MM.1S (cell line): ENCODE data around the gene POLR2F.

Experiments used
- DNase-seq: peaks from one replicate; pipeline ENCODE4 v3.0.0-alpha.2; 2015
- H2AFZ ChIP-seq: fragments of 300-600 bp; sonication (generic); 2 replicates; pipeline ENCODE4 v1.6.0; 2016; ENCODE audit warnings: antibody characterized with exemption, low read length
- H3F3A ChIP-seq: fragments of 300-600 bp; sonication (generic); 2 replicates; pipeline ENCODE4 v1.6.1; 2016; ENCODE audit warnings: mild to moderate bottlenecking, antibody characterized with exemption, low read length, moderate library complexity, mixed read lengths; ENCODE audit not compliant: insufficient read depth
- H3K27ac ChIP-seq: fragments of 300-600 bp; sonication (generic); 2 replicates; pipeline ENCODE4 v1.5.1; 2016; ENCODE audit warnings: mild to moderate bottlenecking, low read length
- H3K27me3 ChIP-seq: fragments of 300-600 bp; sonication (generic); replicated peaks from 2 replicates; pipeline ENCODE4 v1.6.0; 2016; ENCODE audit warnings: low read length; ENCODE audit not compliant: insufficient read depth
- H3K36me3 ChIP-seq: fragments of 300-600 bp; sonication (generic); replicated peaks from 2 replicates; pipeline ENCODE4 v1.6.1; 2016; ENCODE audit warnings: mild to moderate bottlenecking, low read length, mixed read lengths; ENCODE audit not compliant: insufficient read depth
- H3K4me1 ChIP-seq: fragments of 300-600 bp; sonication (generic); 2 replicates; pipeline ENCODE4 v1.6.1; 2016; ENCODE audit warnings: low read length, mixed read lengths
- H3K4me2 ChIP-seq: fragments of 300-600 bp; sonication (generic); 2 replicates; pipeline ENCODE4 v1.6.0; 2016; ENCODE audit warnings: low read depth, low read length
- H3K4me3 ChIP-seq: fragments of 300-600 bp; sonication (generic); 2 replicates; pipeline ENCODE4 v1.5.1; 2016; ENCODE audit warnings: low read length, mixed read lengths
- H3K79me2 ChIP-seq: fragments of 300-600 bp; sonication (generic); 2 replicates; pipeline ENCODE4 v1.6.1; 2016; ENCODE audit warnings: mixed run types, low read length, mixed read lengths
- H3K9ac ChIP-seq: fragments of 300-600 bp; sonication (generic); 2 replicates; pipeline ENCODE4 v1.6.1; 2016; ENCODE audit warnings: low read length, mixed read lengths
- H3K9me2 ChIP-seq: fragments of 300-600 bp; sonication (generic); replicated peaks from 2 replicates; pipeline ENCODE4 v1.6.1; 2016; ENCODE audit warnings: mild to moderate bottlenecking, low read length, mixed read lengths; ENCODE audit not compliant: insufficient read depth
- H3K9me3 ChIP-seq: fragments of 300-600 bp; sonication (generic); replicated peaks from 2 replicates; pipeline ENCODE4 v1.6.1; 2016; ENCODE audit warnings: mild to moderate bottlenecking, low read length, mixed read lengths; ENCODE audit not compliant: insufficient read depth
- H4K20me1 ChIP-seq: fragments of 300-600 bp; sonication (generic); 2 replicates; pipeline ENCODE4 v1.6.1; 2016; ENCODE audit warnings: mild to moderate bottlenecking, low read length, moderate library complexity, mixed read lengths; ENCODE audit not compliant: insufficient read depth
- CTCF ChIP-seq: fragments of 300-600 bp; sonication (generic); IDR thresholded peaks from 2 replicates; pipeline ENCODE4 v1.5.1; 2016; ENCODE audit warnings: antibody characterized with exemption, low read length, mixed read lengths
- EZH2 ChIP-seq: fragments of 300-600 bp; sonication (generic); optimal IDR thresholded peaks from 2 replicates; pipeline ENCODE3; 2017; ENCODE audit warnings: low read depth, mild to moderate bottlenecking, antibody characterized with exemption, low read length, mixed read lengths
- EZH2phosphoT487 ChIP-seq: fragments of 300-600 bp; sonication (generic); IDR thresholded peaks from 2 replicates; pipeline ENCODE4 v1.6.1; 2018; ENCODE audit warnings: antibody characterized with exemption, low read length

POLR2F gene

GRCh38 chr22:37979782-37980181 lies 26.3 kb downstream of the POLR2F start:
- Histone ChIP-seq H3K4me2 (no peak overlapping the region), H3K4me3 (no peak overlapping the region), H4K20me1 (no peaks in the 10 kb centered on the region), H3K79me2 (no peaks in the 10 kb centered on the region), H3K9ac (no peak overlapping the region), H3K9me2 (no peaks in the 10 kb centered on the region), H3K4me1 (no peaks in the 10 kb centered on the region), H3F3A (no peaks in the 10 kb centered on the region), H3K9me3 (no peaks in the 10 kb centered on the region), H3K36me3 (no peaks in the 10 kb centered on the region), H3K27me3 (no peaks in the 10 kb centered on the region), H3K27ac (no peak overlapping the region), H2AFZ (no peak overlapping the region)
- no peak for DNase-seq
- TF ChIP-seq CTCF (no peak), EZH2 (no peak), EZH2phosphoT487 (no peak)

- no peaks in the 10 kb centered on the region for H3F3A ChIP-seq
- H3K4me2 ChIP-seq, result no peak overlapping the region
- no peaks in the 10 kb centered on the region for H4K20me1 ChIP-seq
- H3K4me3 ChIP-seq, result no peak overlapping the region
- no peaks in the 10 kb centered on the region for H3K79me2 ChIP-seq
- H3K4me1 ChIP-seq, result no peaks in the 10 kb centered on the region
- H3K27me3 ChIP-seq, result no peaks in the 10 kb centered on the region
- no peak overlapping the region for H3K27ac ChIP-seq
- H2AFZ ChIP-seq, result no peak overlapping the region
- TF ChIP-seq EZH2phosphoT487 (no peak), CTCF (no peak), EZH2 (no peak)
- H3K9ac ChIP-seq, result no peak overlapping the region
- no peak for DNase-seq
- no peaks in the 10 kb centered on the region for H3K9me3 ChIP-seq
- H3K36me3 ChIP-seq, result no peaks in the 10 kb centered on the region
- no peaks in the 10 kb centered on the region for H3K9me2 ChIP-seq
These were observed 27.9 kb downstream of the POLR2F start for GRCh38 chr22:37981282-37982011.

GRCh38 chr22:37982151-37982785 lies 28.8 kb downstream of the POLR2F start:
- no peaks in the 10 kb centered on the region for H4K20me1 ChIP-seq
- H3K9me2 ChIP-seq, result no peaks in the 10 kb centered on the region
- H3K9ac ChIP-seq, result no peak overlapping the region
- H3K9me3 ChIP-seq, result no peaks in the 10 kb centered on the region
- H3K4me1 ChIP-seq, result no peaks in the 10 kb centered on the region
- H3K27ac ChIP-seq, result no peak overlapping the region
- no peak overlapping the region for H3K4me3 ChIP-seq
- DNase-seq, result no peak
- no peak overlapping the region for H2AFZ ChIP-seq
- no peaks in the 10 kb centered on the region for H3K27me3 ChIP-seq
- H3K36me3 ChIP-seq, result no peaks in the 10 kb centered on the region
- no peak overlapping the region for H3K4me2 ChIP-seq
- H3K79me2 ChIP-seq, result no peaks in the 10 kb centered on the region
- no peaks in the 10 kb centered on the region for H3F3A ChIP-seq
- TF ChIP-seq CTCF (no peak), EZH2 (no peak), EZH2phosphoT487 (no peak)
